GM12874 (cell line): ENCODE results near the gene GREB1.

Experiments used
- TF ChIP-seq, protein P1 (sequence below): IDR thresholded peaks from 2 replicates; pipeline ENCODE4 v1.5.1; 2011; ENCODE audit warnings: low read depth, mild to moderate bottlenecking, control low read depth, low read length, moderate library complexity; ENCODE audit not compliant: insufficient read depth

The GREB1 gene

DNA sequence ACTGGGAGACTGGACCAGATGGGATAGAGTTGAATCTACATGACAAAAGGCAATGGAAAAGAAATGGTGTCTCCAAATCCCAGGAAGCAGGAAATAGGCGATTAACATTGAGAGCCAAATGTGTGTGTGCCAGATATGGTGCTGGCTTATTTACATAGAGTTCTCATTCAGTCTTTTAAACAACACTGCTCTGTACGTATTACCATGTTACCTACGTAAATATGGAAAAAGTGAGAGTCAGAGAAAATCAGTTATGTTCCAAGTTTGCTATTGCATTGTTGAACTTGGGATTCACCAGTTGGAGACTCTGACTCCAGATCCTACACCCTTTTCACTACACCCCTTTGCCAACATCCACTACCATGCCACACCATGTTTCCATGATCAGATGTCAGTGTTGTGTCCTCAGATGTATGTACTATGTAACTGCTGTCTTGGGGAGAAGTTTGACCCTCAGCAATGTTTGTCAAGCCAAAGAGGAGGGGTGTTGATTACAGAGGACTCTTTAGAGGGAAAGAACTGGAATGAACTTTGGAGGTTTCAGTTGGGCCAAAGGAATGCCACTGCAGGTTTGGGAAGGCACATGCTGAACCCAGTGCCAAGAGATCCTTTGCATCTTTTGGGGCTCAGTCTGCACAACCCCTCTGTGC is 19.6 kb upstream of the GREB1 start:
- TF ChIP-seq, protein P1, sequence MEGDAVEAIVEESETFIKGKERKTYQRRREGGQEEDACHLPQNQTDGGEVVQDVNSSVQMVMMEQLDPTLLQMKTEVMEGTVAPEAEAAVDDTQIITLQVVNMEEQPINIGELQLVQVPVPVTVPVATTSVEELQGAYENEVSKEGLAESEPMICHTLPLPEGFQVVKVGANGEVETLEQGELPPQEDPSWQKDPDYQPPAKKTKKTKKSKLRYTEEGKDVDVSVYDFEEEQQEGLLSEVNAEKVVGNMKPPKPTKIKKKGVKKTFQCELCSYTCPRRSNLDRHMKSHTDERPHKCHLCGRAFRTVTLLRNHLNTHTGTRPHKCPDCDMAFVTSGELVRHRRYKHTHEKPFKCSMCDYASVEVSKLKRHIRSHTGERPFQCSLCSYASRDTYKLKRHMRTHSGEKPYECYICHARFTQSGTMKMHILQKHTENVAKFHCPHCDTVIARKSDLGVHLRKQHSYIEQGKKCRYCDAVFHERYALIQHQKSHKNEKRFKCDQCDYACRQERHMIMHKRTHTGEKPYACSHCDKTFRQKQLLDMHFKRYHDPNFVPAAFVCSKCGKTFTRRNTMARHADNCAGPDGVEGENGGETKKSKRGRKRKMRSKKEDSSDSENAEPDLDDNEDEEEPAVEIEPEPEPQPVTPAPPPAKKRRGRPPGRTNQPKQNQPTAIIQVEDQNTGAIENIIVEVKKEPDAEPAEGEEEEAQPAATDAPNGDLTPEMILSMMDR: no peak

DNA sequence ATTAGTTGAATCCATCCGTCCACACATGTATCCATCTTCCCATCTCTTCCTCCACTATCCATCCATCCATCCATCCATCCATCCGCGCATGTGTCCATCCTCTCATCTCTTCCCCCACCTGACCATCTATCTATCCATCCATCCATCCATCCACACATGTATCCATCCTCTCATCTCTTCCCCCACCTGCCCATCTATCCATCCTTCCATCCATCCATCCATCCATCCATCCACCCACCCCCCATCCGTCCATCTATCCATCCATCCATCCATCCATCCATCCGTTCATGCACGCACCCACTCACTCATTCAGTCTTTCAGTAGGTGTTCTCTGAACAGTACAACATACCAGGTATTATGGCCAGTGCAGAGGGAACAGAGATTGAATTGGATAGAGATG is 18.9 kb upstream of the GREB1 start:
- TF ChIP-seq, protein P1: no peak

DNA sequence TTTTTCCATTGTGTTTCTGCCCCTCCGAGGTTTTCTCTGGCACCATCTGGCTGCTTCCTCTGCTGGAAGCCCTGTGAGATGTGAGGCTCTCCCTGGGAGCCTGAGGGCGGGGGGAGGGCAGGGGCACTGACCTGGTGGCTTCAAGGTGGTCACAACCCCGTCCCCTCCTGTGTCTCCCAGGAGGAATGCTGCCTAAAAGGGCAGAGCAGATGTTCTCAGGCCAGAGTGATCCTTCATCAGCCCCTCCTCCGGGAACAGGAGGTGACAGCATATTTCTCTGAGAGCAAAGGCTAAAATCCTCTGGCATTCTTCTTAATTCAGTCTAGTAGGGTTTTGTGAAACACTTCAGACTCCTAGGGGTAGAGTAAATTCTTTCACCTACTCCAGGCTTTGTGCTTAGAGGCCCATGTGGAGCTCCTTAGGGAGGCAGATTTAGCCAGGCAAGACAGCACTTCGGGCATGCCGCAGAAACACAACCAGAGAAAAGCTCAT is 18.3 kb upstream of the GREB1 start:
- TF ChIP-seq, protein P1: no peak

DNA sequence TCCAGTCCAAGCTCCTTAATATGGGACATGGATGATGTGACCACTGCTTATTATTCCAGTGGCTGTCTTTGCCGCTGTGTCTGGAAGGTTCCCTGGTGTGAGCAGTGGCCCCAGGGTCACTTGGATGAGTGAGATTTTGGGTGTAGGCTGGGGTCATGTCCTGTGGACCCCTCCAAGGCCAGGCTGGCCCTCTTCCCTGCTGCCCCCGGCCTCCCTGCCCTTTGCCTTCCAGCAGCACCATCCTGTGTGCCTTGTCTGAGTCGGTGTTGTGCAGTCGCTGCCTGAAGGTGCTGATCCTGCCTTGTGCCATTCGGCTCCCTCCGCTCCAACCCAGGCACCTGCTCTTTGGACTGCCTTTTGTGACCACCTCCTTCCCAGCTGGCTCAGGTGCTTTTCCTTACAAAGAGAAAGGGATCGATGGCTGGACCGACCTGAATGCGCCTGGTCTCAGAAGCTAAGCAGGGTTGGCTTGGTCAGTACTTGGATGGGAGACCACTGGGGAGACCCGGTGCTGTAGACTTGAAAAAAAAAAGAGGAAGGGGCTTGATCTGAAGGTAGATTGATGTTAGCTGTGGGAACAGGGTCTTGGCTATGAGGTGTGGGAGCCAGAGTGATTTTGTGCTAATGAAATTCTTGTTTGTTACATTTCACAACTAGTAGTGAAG is 16.7 kb upstream of the GREB1 start:
- TF ChIP-seq, protein P1: no peak

DNA sequence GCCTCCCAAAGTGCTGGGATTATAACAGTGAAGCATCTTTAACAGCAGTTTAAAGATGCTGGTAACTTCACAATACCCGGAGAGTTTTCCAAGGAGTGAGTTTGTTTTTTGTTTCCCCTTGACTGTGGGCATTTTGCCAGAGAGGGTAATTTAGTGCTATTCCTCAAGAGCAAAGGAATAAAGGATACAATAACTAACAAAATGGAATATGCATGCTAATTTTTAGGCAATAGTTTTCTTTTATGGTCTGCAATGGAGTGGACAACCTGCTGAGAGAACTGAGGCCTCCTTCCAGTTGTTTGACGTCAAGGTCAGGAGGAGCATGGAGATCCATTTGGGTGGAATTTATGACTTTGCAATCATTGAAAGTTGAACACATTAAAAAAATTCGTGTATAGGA is 15.9 kb upstream of the GREB1 start:
- TF ChIP-seq, protein P1: no peak

DNA sequence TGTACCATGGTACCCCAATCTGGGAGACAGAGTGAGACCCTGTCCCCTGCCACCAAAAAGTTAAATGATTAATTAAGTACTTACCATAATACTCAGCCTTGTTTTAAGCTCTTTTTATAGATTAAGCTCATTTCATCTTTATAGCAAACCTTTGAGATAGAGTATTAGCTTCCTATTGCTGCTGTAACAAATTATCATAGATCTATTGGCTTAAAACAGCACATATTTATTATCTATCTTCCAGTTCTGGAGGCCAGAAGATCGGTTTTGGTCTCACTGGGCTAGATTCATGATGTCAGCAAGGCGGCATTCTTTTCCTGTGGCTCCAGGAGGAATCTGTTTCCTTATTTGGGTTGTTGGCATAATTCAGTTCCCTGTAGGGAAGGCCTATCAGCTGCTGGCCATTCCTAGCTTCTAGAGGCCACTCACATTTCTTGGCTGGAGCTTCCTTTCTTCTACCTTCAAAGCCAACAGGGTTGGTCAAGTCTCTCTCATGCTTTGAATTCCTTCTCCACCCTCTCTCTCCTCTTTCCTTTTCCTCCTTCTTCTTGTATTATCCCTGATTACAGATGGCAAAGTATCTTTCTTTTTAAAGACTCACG is 13.7 kb upstream of the GREB1 start:
- TF ChIP-seq, protein P1: no peak

DNA sequence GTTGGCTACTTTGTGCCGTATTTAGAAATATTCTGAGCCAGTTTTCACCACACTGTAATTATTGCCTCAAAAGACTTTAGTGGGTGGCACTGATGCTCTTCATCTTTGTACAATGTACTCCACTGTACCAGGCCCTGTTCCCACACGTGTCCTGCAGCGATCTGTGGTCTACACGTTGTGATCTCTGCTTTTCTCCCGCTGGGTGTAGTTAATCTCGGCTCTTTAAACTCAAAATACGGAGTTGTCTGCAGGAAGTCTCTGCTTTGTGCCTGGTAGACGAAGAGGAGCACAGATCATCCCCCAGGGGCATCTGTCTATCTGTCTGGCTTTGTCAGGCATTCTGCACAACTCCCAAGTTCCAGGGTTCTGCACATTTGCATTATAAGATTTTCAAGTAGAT is 12.1 kb upstream of the GREB1 start:
- TF ChIP-seq, protein P1: no peak
